Measurements from ENCODE around the gene FBXO40.

DNA sequence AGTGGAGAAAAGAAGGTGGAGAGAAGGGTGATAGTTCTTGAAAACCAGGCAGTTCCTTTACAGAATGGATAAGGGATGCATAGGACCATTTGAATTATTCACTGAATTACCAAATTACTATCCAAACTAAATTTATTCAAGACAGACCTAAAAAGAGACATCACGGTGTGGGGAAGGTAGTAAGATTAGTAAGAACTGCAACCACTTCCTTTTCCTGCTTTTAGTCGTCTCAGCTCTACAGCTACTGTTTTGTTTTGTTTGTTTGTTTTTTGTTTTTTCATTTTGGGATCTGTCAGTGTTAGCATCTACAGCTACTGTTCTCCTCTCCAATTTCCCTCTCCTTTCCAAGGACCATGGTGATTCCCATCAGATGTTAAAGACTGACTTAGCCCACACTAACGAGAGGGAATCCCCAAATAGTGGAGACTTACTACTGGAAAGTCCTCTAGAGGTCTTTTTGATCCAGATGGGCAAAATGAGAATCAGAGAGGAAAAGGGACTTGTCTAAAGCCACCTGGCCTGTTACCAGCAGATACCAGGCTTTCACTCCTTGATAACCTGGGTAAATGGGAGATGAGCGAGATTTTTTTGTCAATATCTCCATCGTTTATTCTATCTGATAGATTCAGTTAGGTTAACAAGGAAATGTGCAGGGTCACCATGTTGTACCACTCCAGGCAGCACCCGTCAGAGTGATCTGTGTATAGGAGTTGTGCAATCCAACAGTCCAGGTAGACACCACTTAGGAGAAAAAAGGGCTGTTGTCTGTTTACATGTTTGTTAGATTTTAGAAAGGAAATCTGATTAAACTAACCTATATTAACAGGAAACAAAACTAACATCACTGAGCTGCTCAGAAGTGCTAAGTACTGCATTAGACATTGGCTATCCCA is 61.6 kb downstream of the FBXO40 start:
- TF ChIP-seq, protein P1, sequence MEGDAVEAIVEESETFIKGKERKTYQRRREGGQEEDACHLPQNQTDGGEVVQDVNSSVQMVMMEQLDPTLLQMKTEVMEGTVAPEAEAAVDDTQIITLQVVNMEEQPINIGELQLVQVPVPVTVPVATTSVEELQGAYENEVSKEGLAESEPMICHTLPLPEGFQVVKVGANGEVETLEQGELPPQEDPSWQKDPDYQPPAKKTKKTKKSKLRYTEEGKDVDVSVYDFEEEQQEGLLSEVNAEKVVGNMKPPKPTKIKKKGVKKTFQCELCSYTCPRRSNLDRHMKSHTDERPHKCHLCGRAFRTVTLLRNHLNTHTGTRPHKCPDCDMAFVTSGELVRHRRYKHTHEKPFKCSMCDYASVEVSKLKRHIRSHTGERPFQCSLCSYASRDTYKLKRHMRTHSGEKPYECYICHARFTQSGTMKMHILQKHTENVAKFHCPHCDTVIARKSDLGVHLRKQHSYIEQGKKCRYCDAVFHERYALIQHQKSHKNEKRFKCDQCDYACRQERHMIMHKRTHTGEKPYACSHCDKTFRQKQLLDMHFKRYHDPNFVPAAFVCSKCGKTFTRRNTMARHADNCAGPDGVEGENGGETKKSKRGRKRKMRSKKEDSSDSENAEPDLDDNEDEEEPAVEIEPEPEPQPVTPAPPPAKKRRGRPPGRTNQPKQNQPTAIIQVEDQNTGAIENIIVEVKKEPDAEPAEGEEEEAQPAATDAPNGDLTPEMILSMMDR (conservative IDR thresholded peaks at IDR 0.05; ENCODE audit: low read length) = no peak
- TF ChIP-seq EZH2phosphoT487 (IDR thresholded peaks at IDR 0.05; ENCODE audit: borderline replicate concordance) = no peak
